ENCODE results near the gene MAN2A2.

- TF ChIP-seq TSHZ2 (CRISPR knock-in tag; IDR thresholded peaks at IDR 0.05) (no peak), ISL1 (CRISPR knock-in tag; IDR thresholded peaks at IDR 0.05) (no peak), ZFP30 (CRISPR knock-in tag; IDR thresholded peaks at IDR 0.05) (no peak), BACH2 (CRISPR knock-in tag; IDR thresholded peaks at IDR 0.05; ENCODE audit: borderline replicate concordance) (no peak)
Measured at GRCh38 chr15:90855139-90855538, 48.0 kb upstream of the MAN2A2 start.

All from SK-N-SH treated with all-trans-retinoic acid at 6 μM for 48 hours (cell line).